ENCODE measurements around the gene RTP3.
"Not testable (repeated sequence)": the region's sequence is repeated elsewhere in the genome, so short reads cannot be mapped to it uniquely, and the experiment has no call there.

The RTP3 gene

GRCh38 chr3:46519952-46520351 is 22.2 kb downstream of the RTP3 start:
- DNase-seq = no peak

- no peak for DNase-seq
Observed at GRCh38 chr3:46520531-46520930, 22.8 kb downstream of the RTP3 start.

GRCh38 chr3:46521096-46521495 is 23.3 kb downstream of the RTP3 start:
- DNase-seq = no peak

DNA sequence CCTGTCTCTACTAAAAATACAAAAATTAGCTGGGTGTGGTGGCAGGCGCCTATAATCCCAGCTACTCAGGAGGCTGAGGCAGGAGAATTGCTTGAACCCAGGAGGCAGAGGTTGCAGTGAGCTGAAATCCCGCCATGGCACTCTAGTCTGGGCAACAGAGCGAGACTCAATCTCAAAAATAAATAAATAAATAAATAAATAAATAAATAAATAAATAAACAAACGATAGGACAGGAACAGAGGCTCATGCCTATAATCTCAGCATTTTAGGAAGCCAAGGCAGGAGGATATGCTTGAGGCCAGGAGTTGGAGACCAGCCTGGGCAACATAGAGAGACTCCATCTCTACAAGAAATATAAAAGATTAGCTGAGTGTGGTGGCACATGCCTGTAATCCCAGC is 24.4 kb downstream of the RTP3 start:
- not testable (repeated sequence) for DNase-seq

DNA sequence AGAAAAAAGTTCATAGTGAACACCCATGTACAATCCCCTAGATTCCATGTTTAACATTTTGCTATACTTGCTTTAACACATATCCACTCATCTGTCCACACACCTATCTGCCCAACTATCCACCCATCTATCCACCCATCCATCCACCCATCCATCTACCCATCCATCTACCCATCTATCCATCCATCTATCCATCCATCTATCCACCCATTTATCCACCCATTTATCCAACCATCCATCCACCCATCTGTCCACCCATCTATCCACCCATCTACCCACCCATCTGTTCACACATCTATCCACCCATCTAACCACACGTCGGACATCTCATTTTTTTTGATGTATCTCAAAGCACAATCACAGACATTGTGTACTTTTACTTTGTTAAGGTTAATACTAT is 25.8 kb downstream of the RTP3 start:
- no peak for DNase-seq

DNA sequence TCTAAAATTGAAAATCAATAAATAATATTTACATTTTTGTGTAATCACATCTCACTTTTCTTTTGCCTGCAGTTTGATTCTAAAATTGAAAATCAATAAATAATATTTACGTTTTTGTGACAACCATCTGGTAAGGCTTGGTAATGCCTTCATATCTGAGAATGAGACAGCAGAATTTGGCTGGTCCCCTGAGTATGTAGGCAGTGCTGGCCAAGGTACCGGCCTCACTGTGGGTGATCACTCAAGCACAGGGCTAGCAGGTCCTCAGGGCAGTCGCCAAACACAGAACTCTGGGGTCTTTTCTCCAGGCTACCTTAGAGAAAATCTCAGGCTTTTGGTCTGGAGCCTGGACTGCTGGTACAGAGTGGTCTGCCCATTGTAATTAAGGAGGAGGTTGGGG is 26.2 kb downstream of the RTP3 start:
- DNase-seq = no peak

- DNase-seq = no peak
Observed at GRCh38 chr3:46524832-46525231, 27.1 kb downstream of the RTP3 start.

DNA sequence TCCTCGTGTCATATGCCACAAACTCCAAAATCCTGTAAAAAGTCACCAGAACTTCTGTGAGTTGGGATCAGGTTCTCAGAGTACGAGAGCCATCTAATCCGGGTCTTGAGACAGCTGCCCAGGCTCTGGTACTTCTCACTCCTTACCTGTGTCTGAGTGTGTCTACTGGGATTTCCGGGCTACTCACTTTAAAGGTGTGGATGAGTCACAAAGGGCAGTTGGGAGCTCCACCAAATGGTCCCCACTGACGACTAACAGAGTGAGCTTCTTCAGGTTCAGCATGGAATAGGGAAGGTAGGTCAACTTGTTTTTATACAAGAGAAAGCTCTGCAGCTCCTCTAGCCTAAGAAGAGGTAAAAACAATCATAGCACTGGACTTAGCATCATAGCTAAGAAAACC is 29.5 kb downstream of the RTP3 start:
- no peak for DNase-seq

DNA sequence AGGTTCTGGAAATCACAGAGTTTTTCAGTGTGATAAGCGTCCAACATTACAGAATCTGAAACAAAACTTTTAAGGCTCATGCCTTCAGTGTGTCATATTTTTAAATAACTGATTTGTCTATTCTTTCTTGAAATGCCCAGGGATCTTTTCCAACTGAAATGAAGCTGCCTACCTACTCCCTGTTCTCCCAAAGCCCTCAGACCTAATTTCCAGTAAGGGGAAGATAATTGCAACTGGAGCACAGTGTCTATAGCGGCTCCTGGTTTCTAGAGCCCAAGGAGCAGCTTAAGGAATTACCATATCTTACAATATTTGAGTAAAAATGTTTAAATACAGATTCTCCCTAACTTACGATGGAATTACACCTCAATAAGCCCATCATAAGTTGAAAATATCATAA is 35.3 kb downstream of the RTP3 start:
- no peak for DNase-seq

DNA sequence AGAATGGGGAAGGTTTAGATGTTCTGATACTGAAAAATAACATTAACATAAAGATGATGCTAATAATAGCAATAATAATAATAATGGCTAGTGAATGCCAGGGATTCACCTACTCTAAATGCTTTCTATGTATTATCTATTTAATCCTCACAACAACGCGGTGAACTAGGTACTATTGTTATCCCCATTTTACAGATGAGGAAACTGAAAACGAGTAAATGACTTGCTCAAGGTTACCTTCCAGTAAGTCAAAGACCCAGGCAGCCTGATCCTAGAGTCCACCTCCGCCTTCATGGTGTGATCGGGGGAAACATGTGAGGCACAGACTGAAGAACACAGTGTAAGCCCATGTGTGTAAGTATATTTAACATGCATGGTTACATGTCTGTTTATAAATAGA is 38.0 kb downstream of the RTP3 start:
- no peak for DNase-seq

- no peak for DNase-seq
Observed at GRCh38 chr3:46536758-46537157, 39.0 kb downstream of the RTP3 start.

GRCh38 chr3:46537316-46537715 is 39.5 kb downstream of the RTP3 start:
- no peak for DNase-seq

DNA sequence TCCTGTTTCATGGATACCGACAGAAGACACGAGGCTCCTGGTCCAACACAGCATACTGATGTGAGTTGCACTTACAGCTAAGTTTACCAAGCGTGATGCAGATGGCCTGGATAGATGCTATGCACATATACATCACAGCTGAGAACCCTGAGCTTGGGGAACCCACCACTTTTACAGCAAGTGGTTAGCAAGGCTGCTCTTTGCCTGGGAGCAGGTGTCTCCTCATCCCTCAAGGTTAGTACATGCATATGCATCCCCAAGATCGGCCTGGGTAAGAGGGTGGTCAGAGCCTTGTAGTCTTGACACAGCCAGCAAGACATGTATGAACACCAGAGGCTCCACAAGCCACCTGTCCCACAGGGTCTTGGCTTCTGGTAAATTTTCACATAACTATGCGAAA is 40.0 kb downstream of the RTP3 start:
- no peak for DNase-seq

DNA sequence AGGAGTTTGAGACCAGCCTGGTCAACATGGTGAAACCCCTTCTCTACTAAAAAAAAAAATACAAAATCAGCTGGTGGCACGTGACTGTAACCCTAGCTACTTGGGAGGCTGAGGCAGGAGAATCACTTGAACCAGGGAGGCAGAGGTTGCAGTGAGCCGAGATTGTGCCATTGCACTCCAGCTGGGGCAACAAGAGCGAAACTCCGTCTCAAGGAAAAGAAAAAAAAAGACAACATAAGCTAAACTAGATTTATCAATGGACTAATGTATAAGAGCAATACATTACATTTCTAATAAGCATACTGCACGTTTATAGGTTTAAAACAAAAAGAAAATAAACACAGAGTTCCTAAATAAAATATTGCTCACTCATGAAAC is 40.6 kb downstream of the RTP3 start:
- not testable (repeated sequence) for DNase-seq

DNA sequence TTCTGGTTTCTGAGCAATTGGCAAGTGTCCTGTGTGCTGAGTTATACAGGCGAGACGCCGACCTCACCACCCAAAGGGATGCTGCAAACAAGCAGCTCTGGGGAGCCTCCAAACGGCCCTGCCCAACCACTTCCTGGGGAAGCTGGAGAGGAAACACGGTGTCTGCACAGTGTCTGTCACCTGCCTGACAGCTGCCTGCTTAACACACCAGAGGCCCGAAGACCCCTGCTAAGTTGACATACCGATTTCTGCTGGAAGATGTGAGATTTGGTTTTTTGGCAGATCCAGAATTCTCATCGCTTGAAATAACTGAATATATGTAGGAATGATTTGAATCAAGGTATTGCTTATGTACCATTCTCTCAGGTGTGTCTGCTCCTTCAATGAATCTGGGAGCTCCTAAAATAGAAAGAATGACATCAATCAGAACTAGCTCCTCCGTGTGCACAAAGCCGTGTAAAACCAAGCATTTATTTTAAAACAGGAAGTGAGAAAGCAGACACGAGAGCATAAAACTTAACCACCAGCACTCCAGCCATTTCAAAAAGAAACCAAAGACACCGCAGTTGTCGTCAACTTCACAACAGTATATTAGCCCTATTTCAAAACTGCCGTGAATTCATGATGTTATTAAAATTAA is 41.1 kb downstream of the RTP3 start:
- peak; percentile 70 to 94 (median 82) for DNase-seq

GRCh38 chr3:46539443-46540005 is 41.7 kb downstream of the RTP3 start:
- DNase-seq = no peak

GRCh38 chr3:46540550-46540949 is 42.8 kb downstream of the RTP3 start:
- no peak for DNase-seq

GRCh38 chr3:46541835-46542234 is 44.1 kb downstream of the RTP3 start:
- DNase-seq = no peak

DNA sequence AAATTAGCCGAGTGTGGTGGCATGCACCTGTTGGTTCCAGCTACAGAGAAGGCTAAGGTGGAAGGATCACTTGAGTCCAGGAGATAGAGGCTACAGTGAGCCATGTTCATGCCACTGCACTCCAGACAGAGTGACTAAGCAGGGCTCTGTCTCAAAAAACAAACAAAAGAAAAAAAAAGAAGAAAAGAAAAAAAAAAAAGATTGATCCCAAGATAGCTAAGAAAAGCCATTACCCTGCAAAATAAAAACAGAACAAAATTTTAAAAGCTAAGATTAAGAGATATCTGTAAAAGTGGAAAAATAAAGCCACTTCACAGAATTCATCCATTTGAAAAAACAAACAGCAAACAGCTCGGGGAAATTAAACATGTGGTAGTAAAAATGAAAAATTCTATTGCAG is 44.6 kb downstream of the RTP3 start:
- no peak for DNase-seq

DNA sequence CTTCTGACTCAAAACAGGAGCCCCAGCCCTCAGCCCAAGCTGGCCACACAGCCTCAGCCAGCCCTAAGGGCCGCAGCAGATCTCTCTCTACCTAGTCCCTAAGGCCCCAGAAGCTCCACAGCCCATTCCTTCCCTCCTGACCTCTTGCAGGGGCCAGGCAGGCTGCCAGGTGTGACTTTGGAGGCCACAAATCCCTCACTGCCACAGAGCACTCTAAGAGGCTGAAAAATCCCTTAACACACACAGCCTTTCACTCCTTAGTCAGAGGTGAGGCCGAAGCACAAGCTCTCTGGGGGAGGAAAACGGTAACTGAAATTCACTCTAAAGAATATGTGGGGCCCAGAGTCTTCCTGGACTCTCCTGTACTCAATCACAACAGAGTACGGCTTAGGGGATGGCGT is 45.0 kb downstream of the RTP3 start:
- DNase-seq = no peak

DNA sequence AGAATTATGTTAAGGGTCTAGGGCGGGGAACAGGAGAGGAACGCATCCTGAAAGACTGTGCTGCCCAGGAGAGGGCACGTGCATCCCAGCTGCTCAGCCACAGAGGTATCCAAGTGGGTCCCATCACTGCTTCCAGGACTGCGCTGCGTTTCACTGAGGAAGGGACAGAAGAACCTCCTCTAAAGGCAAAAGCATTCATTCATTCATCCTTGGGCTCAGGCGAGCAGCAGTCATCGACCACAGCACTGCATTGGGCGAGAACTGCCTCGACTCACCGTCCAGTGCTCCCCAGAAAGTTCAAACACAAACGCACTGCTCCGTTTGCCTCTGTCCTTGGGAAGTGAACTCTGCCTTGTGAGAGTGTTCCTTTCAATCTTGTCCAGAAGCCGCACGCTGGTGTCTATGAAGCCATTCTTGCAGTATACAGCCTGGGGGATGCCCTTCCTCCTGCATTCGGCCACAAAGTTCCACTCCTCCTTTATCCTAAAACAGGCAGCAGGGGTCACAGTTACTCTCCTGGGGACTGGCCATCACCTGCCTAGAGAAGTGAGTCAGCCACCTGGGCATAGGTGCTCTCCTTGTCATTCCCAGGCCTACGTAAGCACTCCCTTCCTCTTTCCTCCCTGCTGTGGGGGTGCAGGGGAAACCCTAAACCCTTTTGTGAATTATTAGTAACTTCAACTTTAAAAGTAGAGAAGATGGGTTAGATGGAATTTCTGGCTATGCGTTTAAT is 47.2 kb downstream of the RTP3 start:
- no peak for DNase-seq

GRCh38 chr3:46545818-46546630 is 48.2 kb downstream of the RTP3 start:
- no peak for DNase-seq

DNA sequence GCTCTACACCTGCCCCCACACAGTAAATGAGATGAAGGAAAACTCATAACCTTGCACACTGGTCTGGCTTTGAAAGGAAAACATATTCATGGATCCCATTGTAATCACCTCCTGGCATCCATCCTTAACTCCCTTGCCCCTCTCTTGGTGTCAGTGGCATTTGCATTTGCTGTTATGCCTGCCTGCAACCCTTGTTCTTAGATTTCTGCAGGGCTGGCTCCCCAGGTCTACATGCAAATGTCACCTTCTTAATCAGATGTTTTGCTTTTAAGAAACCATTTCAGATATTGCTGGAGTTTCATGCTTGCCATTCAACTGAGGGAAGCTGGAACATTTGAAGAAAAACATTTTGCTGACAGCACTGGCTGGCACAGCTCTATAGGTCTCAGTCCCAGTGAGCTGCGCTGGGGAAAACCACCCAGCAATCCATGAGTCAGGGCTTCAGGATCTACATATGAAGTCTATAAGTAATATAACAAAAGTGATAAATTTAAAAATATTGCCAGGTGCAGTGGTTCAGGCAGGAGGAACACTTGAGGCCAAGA is 49.2 kb downstream of the RTP3 start:
- no peak for DNase-seq
